ENCODE measurements around the gene NDUFB11.

NDUFB11 gene

GRCh38 chrX:47164420-47164819, 19.9 kb upstream of the NDUFB11 start:
- TF ChIP-seq CTCF (IDR thresholded peaks at IDR 0.05; ENCODE audit: control insufficient read depth, insufficient read depth, low read depth, low read length, missing control alignments) = no peak
- DNase-seq (ENCODE audit: low read depth) = no peak
- no peak overlapping the region for H3K4me3 ChIP-seq (ENCODE audit: control insufficient read depth, low read depth, low read length)

DNA sequence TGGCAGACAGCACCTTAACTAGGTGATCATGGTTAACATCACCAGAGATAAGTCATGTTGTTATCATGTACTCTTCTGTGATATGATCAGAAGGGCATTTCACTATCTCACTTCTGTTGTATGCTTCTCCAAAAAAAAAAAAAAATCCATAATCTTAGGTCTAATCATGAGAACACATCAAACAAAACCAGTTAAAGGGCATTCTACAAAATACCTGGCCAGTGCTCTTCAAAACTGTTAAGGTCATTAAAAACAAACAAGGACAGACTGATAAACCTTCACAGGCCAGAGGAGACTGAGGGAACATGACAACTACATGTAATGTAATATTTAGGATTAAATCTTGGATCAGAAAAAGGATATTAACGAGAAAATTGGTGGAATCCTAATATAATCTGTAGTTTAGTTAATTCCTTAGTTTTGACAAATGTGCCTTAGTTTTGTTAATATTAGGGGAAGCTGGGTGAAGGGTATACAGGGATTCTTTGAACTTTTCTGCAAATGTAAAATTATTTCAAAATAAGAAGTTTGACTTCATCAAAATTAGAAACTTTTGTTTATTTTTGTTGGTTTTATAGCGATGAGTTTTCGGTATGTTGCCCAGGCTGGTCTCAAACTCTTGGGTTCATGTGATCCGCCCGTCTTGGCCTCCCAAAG, 18.6 kb upstream of the NDUFB11 start:
- no peak for TF ChIP-seq CTCF (IDR thresholded peaks at IDR 0.05; ENCODE audit: control insufficient read depth, insufficient read depth, low read depth, low read length, missing control alignments)
- no peak for DNase-seq (ENCODE audit: low read depth)
- H3K4me3 ChIP-seq (ENCODE audit: control insufficient read depth, low read depth, low read length) = no peak overlapping the region

DNA sequence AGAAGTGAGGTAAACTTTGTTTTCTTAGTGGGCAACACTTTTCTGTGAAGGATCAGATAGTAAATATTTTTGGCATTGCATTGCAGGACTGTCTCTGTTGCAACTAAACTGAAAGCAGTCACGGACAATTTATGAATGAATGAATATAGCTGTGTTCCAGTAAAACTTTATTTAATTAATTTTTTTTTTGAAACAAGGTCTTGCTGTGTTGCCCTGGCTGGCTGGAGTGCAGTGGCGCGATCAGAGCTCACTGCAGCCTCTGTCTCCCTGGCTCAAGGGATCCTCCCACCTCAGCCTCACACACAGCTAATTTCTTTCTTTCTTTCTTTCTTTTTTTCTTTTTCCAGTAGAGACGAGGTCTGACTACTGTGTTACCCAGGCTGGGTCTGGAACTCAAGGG, 16.3 kb upstream of the NDUFB11 start:
- no peak overlapping the region for H3K4me3 ChIP-seq (ENCODE audit: control insufficient read depth, low read depth, low read length)
- no peak for DNase-seq (ENCODE audit: low read depth)
- TF ChIP-seq CTCF (IDR thresholded peaks at IDR 0.05; ENCODE audit: control insufficient read depth, insufficient read depth, low read depth, low read length, missing control alignments) = no peak

DNA sequence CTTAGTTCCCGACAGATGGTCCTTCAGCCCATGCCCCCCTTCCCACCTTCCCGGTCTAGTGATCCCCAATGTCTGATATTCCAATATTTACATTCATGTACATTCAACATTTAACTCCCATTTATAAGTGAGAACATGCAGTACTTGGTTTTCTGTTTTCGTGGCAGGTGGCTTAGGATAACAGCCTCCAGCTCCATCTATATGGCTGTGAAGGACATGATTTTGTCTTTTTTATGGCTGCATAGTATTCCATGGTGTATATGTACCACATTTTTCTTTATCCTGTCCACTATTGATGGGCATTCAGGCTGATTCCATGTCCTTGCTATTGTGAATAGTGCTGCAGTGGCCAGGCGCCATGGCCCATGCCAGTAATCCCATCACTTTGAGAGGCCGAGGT, 14.3 kb upstream of the NDUFB11 start:
- H3K4me3 ChIP-seq (ENCODE audit: control insufficient read depth, low read depth, low read length) = no peak overlapping the region
- DNase-seq (ENCODE audit: low read depth) = no peak
- no peak for TF ChIP-seq CTCF (IDR thresholded peaks at IDR 0.05; ENCODE audit: control insufficient read depth, insufficient read depth, low read depth, low read length, missing control alignments)

- no peak overlapping the region for H3K4me3 ChIP-seq (ENCODE audit: control insufficient read depth, low read depth, low read length)
- no peak for DNase-seq (ENCODE audit: low read depth)
- TF ChIP-seq CTCF (IDR thresholded peaks at IDR 0.05; ENCODE audit: control insufficient read depth, insufficient read depth, low read depth, low read length, missing control alignments) = no peak
Observed at GRCh38 chrX:47158131-47158530, 13.6 kb upstream of the NDUFB11 start.

GRCh38 chrX:47156611-47157520, 12.4 kb upstream of the NDUFB11 start:
- no peak for TF ChIP-seq CTCF (IDR thresholded peaks at IDR 0.05; ENCODE audit: control insufficient read depth, insufficient read depth, low read depth, low read length, missing control alignments)
- DNase-seq (ENCODE audit: low read depth) = no peak
- no peak overlapping the region for H3K4me3 ChIP-seq (ENCODE audit: control insufficient read depth, low read depth, low read length)
